GM20431 (cell line): ENCODE results near the gene ATP13A2.

Source experiments
- in situ Hi-C: fragments of 300-500 bp; cut with MseI, MboI; formaldehyde crosslinking; loops from one replicate; pipeline ENCODE4 v1.15.0; 2020; ENCODE audit warnings: low sequenced_read_pairs; ENCODE audit not compliant: unreplicated experiment

ATP13A2 gene

GRCh38 chr1:16981269-16981849 is 30.4 kb downstream of the ATP13A2 start:
- in situ Hi-C loops: no loop called here

- in situ Hi-C loops: no loop called here
Observed at GRCh38 chr1:16980473-16981268, 31.1 kb downstream of the ATP13A2 start, which contains the start of gene MFAP2. TSS of gene MFAP2 (minus strand) at chr1:16980620. CDS start at chr1:16978273, 2,347 bp downstream.

- in situ Hi-C loops: no loop called here
Observed at GRCh38 chr1:16979475-16980327, 32.0 kb downstream of the ATP13A2 start.

- in situ Hi-C loops: no loop called here
Observed at GRCh38 chr1:16978567-16979474, 32.9 kb downstream of the ATP13A2 start.

GRCh38 chr1:16978139-16978538 is 33.6 kb downstream of the ATP13A2 start:
- in situ Hi-C loops: no loop called here

- in situ Hi-C loops: no loop called here
Observed at GRCh38 chr1:16977377-16977776, 34.4 kb downstream of the ATP13A2 start.

GRCh38 chr1:16976966-16977365 is 34.8 kb downstream of the ATP13A2 start:
- in situ Hi-C loops: no loop called here

- in situ Hi-C loops: no loop called here
Observed at GRCh38 chr1:16975838-16976237, 35.9 kb downstream of the ATP13A2 start.

- in situ Hi-C loops: no loop called here
Observed at GRCh38 chr1:16975211-16975610, 36.5 kb downstream of the ATP13A2 start.

- in situ Hi-C loops: no loop called here
Observed at GRCh38 chr1:16973215-16973614, 38.5 kb downstream of the ATP13A2 start.

- in situ Hi-C loops: no loop called here
Observed at GRCh38 chr1:16972189-16972895, 39.4 kb downstream of the ATP13A2 start.

GRCh38 chr1:16971341-16972188 is 40.2 kb downstream of the ATP13A2 start:
- in situ Hi-C loops: no loop called here

GRCh38 chr1:16970132-16970910 is 41.4 kb downstream of the ATP13A2 start:
- in situ Hi-C loops: no loop called here

GRCh38 chr1:16969651-16970050 is 42.1 kb downstream of the ATP13A2 start:
- in situ Hi-C loops: no loop called here

- in situ Hi-C loops: no loop called here
Observed at GRCh38 chr1:16969057-16969611, 42.6 kb downstream of the ATP13A2 start.

- in situ Hi-C loops: no loop called here
Observed at GRCh38 chr1:16968372-16968771, 43.4 kb downstream of the ATP13A2 start.

GRCh38 chr1:16967962-16968361 is 43.8 kb downstream of the ATP13A2 start:
- in situ Hi-C loops: no loop called here
